H1 (cell line): ENCODE measurements around the gene COX10. TPM values are rescaled to one million over a fixed set of nuclear protein-coding genes. Genes with fewer than 3 reads are reported as not detected.

Source experiments
- CTCF ChIA-PET: fragments of 300-600 bp; sonication (Branson Sonifier 250); formaldehyde crosslinking; loops from one replicate; lab custom pipeline; 2021; ENCODE audit not compliant: partially characterized antibody; lab: Charles Lee
- POLR2A ChIA-PET: fragments of 300-600 bp; sonication (Branson Sonifier 250); formaldehyde crosslinking; loops from one replicate; lab custom pipeline; 2021; ENCODE audit warnings: inconsistent platforms; ENCODE audit not compliant: partially characterized antibody; lab: Charles Lee
- DNase-seq, 2 experiments: peaks; one replicate each; pipeline versions ENCODE4 v3.0.0 to v3.0.0-alpha.2; 2010 to 2022; ENCODE audit warnings: low spot score in 2 of 2, low read depth in 1 of 2, mixed read lengths in 1 of 2
- FAIRE-seq: peaks from 2 replicates; lab custom pipeline; 2011; peaks lifted over from hg19 to GRCh38; lab: Jason Lieb, UNC
- H2AFZ ChIP-seq: 2 replicates; pipeline ENCODE4 v1.8.1; 2012; ENCODE audit warnings: low read length, inconsistent platforms
- H2AK5ac ChIP-seq: 2 replicates; pipeline ENCODE4 v1.6.1; 2013; ENCODE audit warnings: low read depth, low read length
- H2BK120ac ChIP-seq: replicated peaks from 2 replicates; pipeline ENCODE3; 2013; ENCODE audit warnings: low read depth, low read length, inconsistent platforms
- H2BK12ac ChIP-seq: 2 replicates; pipeline ENCODE4 v1.6.1; 2013; ENCODE audit warnings: low read depth, low read length
- H2BK15ac ChIP-seq: 2 replicates; pipeline ENCODE4 v1.6.1; 2013; ENCODE audit warnings: low read length
- H2BK20ac ChIP-seq: 2 replicates; pipeline ENCODE4 v1.6.1; 2013; ENCODE audit warnings: low read length
- H2BK5ac ChIP-seq: 2 replicates; pipeline ENCODE4 v1.6.1; 2013; ENCODE audit warnings: low read depth, low read length
- H3K14ac ChIP-seq: 2 replicates; pipeline ENCODE4 v1.6.1; 2013; ENCODE audit warnings: inconsistent platforms; ENCODE audit not compliant: insufficient read length
- H3K18ac ChIP-seq: 2 replicates; pipeline ENCODE4 v1.6.1; 2013; ENCODE audit warnings: low read length; ENCODE audit errors: extremely low read depth
- H3K23ac ChIP-seq: 2 replicates; pipeline ENCODE4 v1.6.1; 2013; ENCODE audit warnings: inconsistent platforms; ENCODE audit not compliant: insufficient read length
- H3K23me2 ChIP-seq: 2 replicates; pipeline ENCODE4 v1.6.1; 2013; ENCODE audit warnings: low read depth, low read length
- H3K27ac ChIP-seq: 2 replicates; pipeline ENCODE4 v1.6.1; 2011; ENCODE audit warnings: low read depth, low read length, inconsistent platforms
- H3K27me3 ChIP-seq, 4 experiments: replicated peaks in 1 of 4; 1 replicate in 1 of 4; 2 replicates in 3 of 4; pipeline versions ENCODE4 v1.6.1 to v1.8.1; 2011 to 2013; ENCODE audit warnings: low read length in 3 of 4, mild to moderate bottlenecking in 3 of 4, inconsistent platforms in 2 of 4, mixed read lengths in 2 of 4, moderate library complexity in 1 of 4; ENCODE audit not compliant: control insufficient read depth in 3 of 4, insufficient read depth in 3 of 4; ENCODE audit errors: extremely low read depth in 1 of 4
- H3K36me3 ChIP-seq, 4 experiments: 2 replicates each; pipeline versions ENCODE4 v1.6.1 to v1.8.1; 2011 to 2013; ENCODE audit warnings: mild to moderate bottlenecking in 4 of 4, low read length in 3 of 4, moderate library complexity in 2 of 4, control low read depth in 1 of 4, inconsistent platforms in 1 of 4; ENCODE audit not compliant: insufficient read depth in 4 of 4, control insufficient read depth in 2 of 4
- H3K4ac ChIP-seq: replicated peaks from 2 replicates; pipeline ENCODE3; 2013; ENCODE audit warnings: low read length, low read depth, mixed read lengths, inconsistent platforms; ENCODE audit not compliant: insufficient read length
- H3K4me1 ChIP-seq, 4 experiments: replicated peaks in 1 of 4; 1 replicate in 1 of 4; 2 replicates in 3 of 4; pipeline versions ENCODE4 v1.6.1 to v1.8.1; 2011 to 2013; ENCODE audit warnings: low read length in 3 of 4, inconsistent platforms in 2 of 4, mixed read lengths in 1 of 4; ENCODE audit not compliant: insufficient read depth in 4 of 4, control insufficient read depth in 3 of 4
- H3K4me2 ChIP-seq, 2 experiments: 2 replicates each; pipeline versions ENCODE4 v1.6.1 to v1.8.1; 2011 to 2013; ENCODE audit warnings: low read depth in 2 of 2, low read length in 2 of 2, control low read depth in 1 of 2, inconsistent platforms in 1 of 2, mild to moderate bottlenecking in 1 of 2; ENCODE audit not compliant: insufficient read depth in 1 of 2
- H3K4me3 ChIP-seq, 4 experiments: fragments of 200-600, 300-600 bp in 1 of 4; sonication (generic), shearing (Covaris generic), sonication (Bioruptor Twin) in 1 of 4; 2 replicates each; pipeline versions ENCODE4 v1.5.1 to v1.8.1; 2011 to 2016; ENCODE audit warnings: low read length in 4 of 4, low read depth in 3 of 4, control low read depth in 2 of 4, inconsistent platforms in 2 of 4, mild to moderate bottlenecking in 2 of 4, mixed read lengths in 1 of 4, moderate library complexity in 1 of 4; ENCODE audit not compliant: insufficient read depth in 2 of 4; ENCODE audit errors: extremely low read depth in 1 of 4
- H3K56ac ChIP-seq: replicated peaks from 2 replicates; pipeline ENCODE3; 2013; ENCODE audit warnings: low read depth, mild to moderate bottlenecking, mixed read lengths, low read length, inconsistent platforms; ENCODE audit not compliant: insufficient read length
- H3K79me1 ChIP-seq: 2 replicates; pipeline ENCODE4 v1.6.1; 2013; ENCODE audit warnings: low read depth, low read length, control low read depth
- H3K79me2 ChIP-seq, 2 experiments: 2 replicates each; pipeline versions ENCODE4 v1.6.1 to v1.8.1; 2012 to 2013; ENCODE audit warnings: low read length in 2 of 2, mild to moderate bottlenecking in 2 of 2, inconsistent platforms in 1 of 2; ENCODE audit not compliant: insufficient read depth in 2 of 2, control insufficient read depth in 1 of 2
- H3K9ac ChIP-seq, 4 experiments: replicated peaks in 1 of 4; 1 replicate in 1 of 4; 2 replicates in 3 of 4; pipeline versions ENCODE4 v1.6.1 to v1.8.1; 2011 to 2013; ENCODE audit warnings: low read depth in 3 of 4, low read length in 3 of 4, control low read depth in 2 of 4, mild to moderate bottlenecking in 2 of 4, moderate library complexity in 2 of 4, inconsistent platforms in 1 of 4; ENCODE audit errors: extremely low read depth in 1 of 4
- H3K9me3 ChIP-seq, 2 experiments: 2 replicates each; pipeline versions ENCODE4 v1.6.1 to v1.8.1; 2012 to 2013; ENCODE audit warnings: mild to moderate bottlenecking in 2 of 2, moderate library complexity in 2 of 2, control low read depth in 1 of 2, inconsistent platforms in 1 of 2, low read depth in 1 of 2, low read length in 1 of 2, mixed read lengths in 1 of 2; ENCODE audit not compliant: insufficient read depth in 2 of 2
- H4K20me1 ChIP-seq, 2 experiments: replicated peaks in 1 of 2; 2 replicates each; pipeline versions ENCODE3 to v1.8.1; 2011 to 2013; ENCODE audit warnings: inconsistent platforms in 2 of 2, low read length in 2 of 2, mild to moderate bottlenecking in 1 of 2; ENCODE audit not compliant: insufficient read depth in 2 of 2, control insufficient read depth in 1 of 2
- H4K5ac ChIP-seq: 2 replicates; pipeline ENCODE4 v1.6.1; 2013; ENCODE audit warnings: low read length, low read depth, mixed read lengths, inconsistent platforms; ENCODE audit not compliant: insufficient read length
- H4K8ac ChIP-seq: 2 replicates; pipeline ENCODE4 v1.8.0; 2013; ENCODE audit warnings: mild to moderate bottlenecking, moderate library complexity, low read length, inconsistent platforms; ENCODE audit not compliant: insufficient read depth; ENCODE audit errors: extremely low read depth
- H4K91ac ChIP-seq: replicated peaks from 2 replicates; pipeline ENCODE3; 2013; ENCODE audit warnings: low read length, mixed read lengths, inconsistent platforms; ENCODE audit not compliant: insufficient read length
- ASH2L ChIP-seq: fragments of 200-600, 300-600 bp; sonication (generic); IDR thresholded peaks from one replicate; pipeline ENCODE4 v1.7.1; 2017; ENCODE audit warnings: low read length
- BCL11A ChIP-seq, 2 experiments: IDR thresholded peaks; one replicate each; pipeline ENCODE4 v1.6.1; 2011; ENCODE audit warnings: low read depth in 2 of 2, low read length in 2 of 2, mild to moderate bottlenecking in 2 of 2
- CEBPB ChIP-seq: IDR thresholded peaks from 2 replicates; pipeline ENCODE4 v1.6.1; 2012; ENCODE audit warnings: low read depth, low read length
- CHD1 ChIP-seq: IDR thresholded peaks from 2 replicates; pipeline ENCODE4 v1.6.1; 2012; ENCODE audit warnings: low read depth, low read length, improper control_type of control experiment
- GABPA ChIP-seq: IDR thresholded peaks from 2 replicates; pipeline ENCODE4 v1.6.1; 2011; ENCODE audit warnings: mild to moderate bottlenecking, low read length, moderate library complexity, borderline replicate concordance; ENCODE audit not compliant: insufficient read depth
- KDM4A ChIP-seq: IDR thresholded peaks from one replicate; pipeline ENCODE4 v1.7.1; 2012; ENCODE audit warnings: low read depth, mild to moderate bottlenecking, moderate library complexity, low read length, inconsistent platforms; ENCODE audit not compliant: severe bottlenecking
- KDM5A ChIP-seq: fragments of 200-600 bp; IDR thresholded peaks from 2 replicates; pipeline ENCODE4 v1.7.1; 2012; ENCODE audit warnings: mild to moderate bottlenecking, low read length, inconsistent platforms, mixed read lengths
- NRF1 ChIP-seq: IDR thresholded peaks from 2 replicates; pipeline ENCODE4 v1.6.1; 2011; ENCODE audit warnings: mild to moderate bottlenecking, low read depth, low read length, improper control_type of control experiment
- POLR2AphosphoS5 ChIP-seq: IDR thresholded peaks from 2 replicates; pipeline ENCODE4 v1.6.1; 2011; ENCODE audit warnings: low read depth, low read length
- RAD21 ChIP-seq, 2 experiments: IDR thresholded peaks in 1 of 2; conservative IDR thresholded peaks in 1 of 2; 2 replicates each; pipeline ENCODE4 v1.6.1; 2011; ENCODE audit warnings: low read depth in 2 of 2, low read length in 2 of 2, improper control_type of control experiment in 1 of 2, inconsistent platforms in 1 of 2, mild to moderate bottlenecking in 1 of 2, moderate library complexity in 1 of 2
- RFX5 ChIP-seq: IDR thresholded peaks from 2 replicates; pipeline ENCODE4 v1.6.1; 2011; ENCODE audit warnings: low read depth, low read length, improper control_type of control experiment, borderline replicate concordance
- SP1 ChIP-seq: IDR thresholded peaks from 2 replicates; pipeline ENCODE4 v1.6.1; 2011; ENCODE audit warnings: low read depth, low read length
- SP2 ChIP-seq: IDR thresholded peaks from 2 replicates; pipeline ENCODE4 v1.6.1; 2012; ENCODE audit warnings: mild to moderate bottlenecking, low read length, inconsistent platforms
- YY1 ChIP-seq: IDR thresholded peaks from 2 replicates; pipeline ENCODE4 v1.6.1; 2011; ENCODE audit warnings: low read depth, mild to moderate bottlenecking, low read length
- ZNF274 ChIP-seq: IDR thresholded peaks from 2 replicates; pipeline ENCODE4 v1.7.0; 2012; ENCODE audit warnings: low read length, borderline replicate concordance; ENCODE audit errors: extremely low read depth
- WGBS, 2 experiments: shearing (Covaris generic) in 1 of 2; methylation state at CpG; one replicate each; pipeline versions ENCODE4 v1.1.6 to v1.1.7; 2013 to 2015; ENCODE audit warnings: low lambda C conversion rate in 2 of 2, mixed read lengths in 2 of 2, inconsistent platforms in 1 of 2, low coverage in 1 of 2, missing lambda C conversion rate in 1 of 2; ENCODE audit not compliant: insufficient replicate concordance in 2 of 2, insufficient coverage in 1 of 2, insufficient read length in 1 of 2; ENCODE audit errors: extremely low coverage in 1 of 2, missing lambda C conversion rate in 1 of 2; 5-methylcytosine and 5-hydroxymethylcytosine counted together
- polyA plus RNA-seq, 7 experiments: library from polyadenylated mRNA; depleted of rRNA in 3 of 7; stranded (reverse) in 5 of 7; unstranded in 2 of 7; fragments of >200 nt in 5 of 7; fragments of 200-250 nt in 2 of 7; gene quantifications; 1 replicate in 5 of 7; 2 replicates in 1 of 7; 4 replicates in 1 of 7; pipeline versions ENCODE4 v1.2.1 to v1.2.3, GENCODE V29; 2011 to 2013; ENCODE audit warnings: missing spikeins in 2 of 7, mixed read lengths in 2 of 7
- total RNA-seq: library from RNA; stranded (reverse); fragmentation: NEBNext Ultra II Directional; extraction: Animal tissue kit (Norgen Biotek cat#: 25700); gene quantifications from 2 replicates; pipeline ENCODE4 v1.2.1, GENCODE V29; 2021

Gene COX10
- total and polyA plus RNA-seq, 2 of the 8 experiments (the other 6 are each of a cell fraction or from before 2014, with no cell fraction given): 18.0 to 23.0 TPM

DNA sequence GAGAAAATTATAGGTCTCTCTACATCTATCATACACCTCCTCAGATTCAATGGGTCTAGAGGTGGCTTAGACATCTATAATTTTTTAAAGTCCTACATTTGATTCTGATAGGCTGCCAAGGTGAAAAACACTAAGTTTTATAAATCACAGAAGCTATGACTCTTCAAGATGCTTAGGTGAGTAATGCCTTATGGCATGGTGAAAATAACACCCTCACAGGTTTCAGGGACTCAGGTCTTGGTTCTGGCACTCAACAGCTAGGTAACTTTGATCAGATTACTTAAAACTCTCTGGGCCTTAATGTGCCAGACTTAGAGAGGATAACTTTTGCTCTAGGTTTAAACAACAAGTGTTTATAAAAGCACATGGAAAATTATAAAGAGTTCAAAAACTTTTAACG lies 2.0 kb upstream of the COX10 start:
- no peaks in the 10 kb centered on the region; the same call in 1 of the 2 replicates for H3K23me2 ChIP-seq
- DNase-seq: no peak
- FAIRE-seq: no peak
- no peak overlapping the region for H2BK15ac ChIP-seq
- no peaks in the 10 kb centered on the region; a peak in 1 of 7 replicates for H3K4me1 ChIP-seq
- peaks cover 2% of the 10 kb centered on the region in 2 experiments for H4K20me1 ChIP-seq
- no peak overlapping the region for H3K4me2 ChIP-seq
- no peak overlapping the region for H4K5ac ChIP-seq
- H2BK20ac ChIP-seq: no peak overlapping the region
- peaks cover 4% of the 10 kb centered on the region for H3K79me1 ChIP-seq
- no peak overlapping the region for H2AK5ac ChIP-seq
- H3K9ac ChIP-seq: no peak overlapping the region
- no peak overlapping the region for H3K18ac ChIP-seq
- 90% methylated on average over 1 of the region's 1 CpG; no CpG with 5 or more reads in 1 of the 2 experiments for WGBS, 2 experiments
- H2BK12ac ChIP-seq: no peak overlapping the region
- no peak overlapping the region for H2BK120ac ChIP-seq
- no peak overlapping the region for H3K4me3 ChIP-seq
- CTCF ChIA-PET: no interaction called here
- no peak overlapping the region for H3K56ac ChIP-seq
- H4K91ac ChIP-seq: no peak overlapping the region
- no peak overlapping the region for H2BK5ac ChIP-seq
- POLR2A ChIA-PET: no interaction called here
- H4K8ac ChIP-seq: no peak overlapping the region
- H3K27me3 ChIP-seq: no peaks in the 10 kb centered on the region
- no peak overlapping the region for H2AFZ ChIP-seq
- no peak overlapping the region for H3K27ac ChIP-seq
- H3K9me3 ChIP-seq: peaks cover 4 to 7% of the 10 kb centered on the region in 2 experiments; a peak in 2 of 4 replicates
- H3K36me3 ChIP-seq: peaks cover 0 to 12% (median 1%) of the 10 kb centered on the region in 4 experiments; a peak in 2 of 8 replicates
- no peak overlapping the region for H3K4ac ChIP-seq
- no peak overlapping the region for H3K23ac ChIP-seq
- peaks cover 11 to 40% of the 10 kb centered on the region in 2 experiments for H3K79me2 ChIP-seq
- no peak overlapping the region for H3K14ac ChIP-seq
- no peak for TF ChIP-seq CEBPB
- no peak for TF ChIP-seq BCL11A (IDR thresholded peaks at IDR 0.05; ENCODE audit: low read depth in 2 of 2, low read length in 2 of 2)
- TF ChIP-seq SP1: no peak
- TF ChIP-seq GABPA: no peak
- TF ChIP-seq CHD1: no peak
- no peak for TF ChIP-seq SP2
- TF ChIP-seq YY1: no peak
- TF ChIP-seq POLR2AphosphoS5: no peak
- no peak for TF ChIP-seq RFX5
- no peak for TF ChIP-seq RAD21 (IDR thresholded peaks at IDR 0.05 in 1 of 2, conservative IDR thresholded peaks at IDR 0.05 in 1 of 2; ENCODE audit: low read depth in 2 of 2, low read length in 2 of 2)
- TF ChIP-seq ASH2L: no peak
- TF ChIP-seq KDM4A: no peak
- TF ChIP-seq ZNF274: no peak
- TF ChIP-seq NRF1: no peak
- TF ChIP-seq KDM5A: no peak
